Measurements from ENCODE around the gene ALDH18A1. TPM values are rescaled to one million over a fixed set of nuclear protein-coding genes. Genes with fewer than 3 reads are reported as not detected.

The ALDH18A1 gene
- total RNA-seq, 2 experiments from 2014 or later, result 82.1 to 91.7 TPM

DNA sequence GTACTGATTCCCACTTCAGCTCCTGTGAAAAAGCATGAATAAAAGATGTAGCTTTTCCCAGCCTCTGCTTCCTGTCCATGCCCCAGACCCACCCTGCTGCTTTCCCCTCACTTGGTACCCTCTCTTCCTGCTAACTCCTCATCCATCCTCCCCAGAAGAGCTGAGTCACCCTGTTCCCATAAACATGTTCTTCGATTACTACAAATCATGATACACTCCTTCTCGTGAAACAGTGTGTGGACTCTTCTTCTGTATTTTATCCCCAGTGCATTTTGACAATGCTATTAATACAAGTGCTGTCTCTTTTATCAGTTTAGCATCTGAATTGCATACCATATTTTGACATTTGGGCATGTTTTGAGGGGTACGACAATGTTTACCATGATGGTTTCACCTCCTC, 49.6 kb downstream of the ALDH18A1 start:
- Mint-ChIP-seq H3K27ac (no peak overlapping the region), H3K27me3 (ENCODE audit: low read depth) (no peaks in the 10 kb centered on the region), H3K9me3 (no peaks in the 10 kb centered on the region), H3K4me3 (no peak overlapping the region), H3K4me1 (ENCODE audit: low read depth) (no peaks in the 10 kb centered on the region), H3K36me3 (ENCODE audit: low read depth) (peaks cover 29% of the 10 kb centered on the region)
- intact Hi-C loops (cut with micrococcal nuclease), result no loop called here
- CTCF ChIA-PET, result no interaction called here
- no peak for DNase-seq

DNA sequence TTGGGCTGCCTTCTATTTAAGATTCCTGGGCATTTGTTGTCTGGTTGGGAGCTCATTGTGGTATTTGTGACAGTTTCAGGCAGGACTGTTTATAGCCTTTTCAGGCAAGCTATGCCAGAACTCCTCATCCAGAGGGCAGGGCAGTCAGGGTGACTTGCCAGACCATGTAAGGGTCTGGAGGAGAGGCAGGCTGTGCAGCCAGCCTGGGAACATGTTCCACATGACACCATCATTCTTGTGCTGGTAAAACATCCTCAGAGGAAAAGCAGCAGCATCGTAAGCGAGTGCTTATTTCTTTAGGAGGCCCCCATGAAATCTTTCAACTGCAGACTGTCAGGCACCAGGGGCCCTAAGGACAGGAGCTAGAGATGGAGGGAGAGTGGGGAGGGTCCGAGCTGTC, 51.3 kb downstream of the ALDH18A1 start:
- peaks cover 18% of the 10 kb centered on the region for H3K36me3 Mint-ChIP-seq (ENCODE audit: low read depth)
- intact Hi-C loops (cut with micrococcal nuclease), result no loop called here
- H3K9me3 Mint-ChIP-seq, result no peaks in the 10 kb centered on the region
- no peak overlapping the region for H3K4me3 Mint-ChIP-seq
- DNase-seq, result no peak
- H3K27ac Mint-ChIP-seq, result no peak overlapping the region
- no peaks in the 10 kb centered on the region for H3K4me1 Mint-ChIP-seq (ENCODE audit: low read depth)
- no peaks in the 10 kb centered on the region for H3K27me3 Mint-ChIP-seq (ENCODE audit: low read depth)
- CTCF ChIA-PET, result interaction anchor here (1.1 to 8.1 kb wide), 4 partner anchors 17 to 240 kb away, joined by 3 to 103 read pairs (median 30); no protein-coding TSS in a partner anchor

DNA sequence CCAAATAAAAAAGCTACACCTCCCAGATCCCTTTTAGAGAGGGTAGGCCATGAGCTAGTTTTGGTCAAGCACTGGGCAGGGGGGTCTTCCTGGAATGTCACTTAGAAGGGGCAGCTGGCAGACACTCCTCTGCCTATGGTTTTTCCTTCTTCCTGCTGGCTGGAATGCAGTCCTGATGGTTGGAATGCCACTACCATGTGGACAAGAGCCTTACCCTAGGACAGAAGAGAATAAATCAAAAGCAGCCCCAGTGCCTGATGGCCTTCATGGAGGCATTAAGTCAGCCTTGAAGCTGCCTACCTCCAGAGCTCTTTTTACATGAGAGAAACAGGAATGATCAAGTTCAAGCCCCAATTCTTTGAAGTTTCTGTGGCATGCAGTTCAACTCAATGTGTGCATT, 51.9 kb downstream of the ALDH18A1 start:
- no peaks in the 10 kb centered on the region for H3K27me3 Mint-ChIP-seq (ENCODE audit: low read depth)
- CTCF ChIA-PET, result interaction anchor here (0.6 to 8.1 kb wide), 8 partner anchors 16 to 1304 kb away, joined by 3 to 103 read pairs (median 3); no protein-coding TSS in a partner anchor
- no peaks in the 10 kb centered on the region for H3K9me3 Mint-ChIP-seq
- no peak overlapping the region for H3K4me3 Mint-ChIP-seq
- no peaks in the 10 kb centered on the region for H3K4me1 Mint-ChIP-seq (ENCODE audit: low read depth)
- DNase-seq, result no peak
- no peak overlapping the region for H3K27ac Mint-ChIP-seq
- peaks cover 14% of the 10 kb centered on the region for H3K36me3 Mint-ChIP-seq (ENCODE audit: low read depth)
- intact Hi-C loops (cut with micrococcal nuclease), result loop anchor here (5.0 kb wide), 2 partner anchors 157 to 357 kb away; no protein-coding TSS in a partner anchor

DNA sequence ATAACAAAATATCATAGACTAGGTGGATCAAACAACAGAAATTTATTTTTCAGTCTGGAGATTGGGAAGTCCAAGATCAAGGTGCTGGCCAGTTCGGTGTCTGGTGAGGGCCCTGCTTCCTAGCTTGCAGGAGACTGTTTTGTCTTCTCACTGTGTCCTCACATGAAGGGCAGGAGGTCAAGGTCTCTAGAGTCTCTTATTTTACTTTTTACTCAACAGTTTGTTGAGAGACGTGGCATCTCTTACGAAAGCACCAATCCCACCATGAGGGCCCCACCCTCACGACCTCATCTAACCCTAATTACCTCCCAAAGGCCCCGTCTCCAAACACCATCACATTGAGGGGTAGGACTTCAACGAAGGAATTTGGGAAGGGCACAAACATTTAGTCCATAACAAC, 54.1 kb downstream of the ALDH18A1 start:
- H3K4me1 Mint-ChIP-seq (ENCODE audit: low read depth), result no peaks in the 10 kb centered on the region
- peaks cover 1% of the 10 kb centered on the region for H3K36me3 Mint-ChIP-seq (ENCODE audit: low read depth)
- no peak for DNase-seq
- H3K4me3 Mint-ChIP-seq, result no peak overlapping the region
- no peaks in the 10 kb centered on the region for H3K9me3 Mint-ChIP-seq
- H3K27me3 Mint-ChIP-seq (ENCODE audit: low read depth), result no peaks in the 10 kb centered on the region
- no peak overlapping the region for H3K27ac Mint-ChIP-seq
- CTCF ChIA-PET, result interaction anchor here (0.7 to 8.1 kb wide), 5 partner anchors 47 to 311 kb away, joined by 3 to 103 read pairs (median 3); no protein-coding TSS in a partner anchor
- intact Hi-C loops (cut with micrococcal nuclease), result loop anchor here (5.0 kb wide), 2 partner anchors 155 to 355 kb away; no protein-coding TSS in a partner anchor

DNA sequence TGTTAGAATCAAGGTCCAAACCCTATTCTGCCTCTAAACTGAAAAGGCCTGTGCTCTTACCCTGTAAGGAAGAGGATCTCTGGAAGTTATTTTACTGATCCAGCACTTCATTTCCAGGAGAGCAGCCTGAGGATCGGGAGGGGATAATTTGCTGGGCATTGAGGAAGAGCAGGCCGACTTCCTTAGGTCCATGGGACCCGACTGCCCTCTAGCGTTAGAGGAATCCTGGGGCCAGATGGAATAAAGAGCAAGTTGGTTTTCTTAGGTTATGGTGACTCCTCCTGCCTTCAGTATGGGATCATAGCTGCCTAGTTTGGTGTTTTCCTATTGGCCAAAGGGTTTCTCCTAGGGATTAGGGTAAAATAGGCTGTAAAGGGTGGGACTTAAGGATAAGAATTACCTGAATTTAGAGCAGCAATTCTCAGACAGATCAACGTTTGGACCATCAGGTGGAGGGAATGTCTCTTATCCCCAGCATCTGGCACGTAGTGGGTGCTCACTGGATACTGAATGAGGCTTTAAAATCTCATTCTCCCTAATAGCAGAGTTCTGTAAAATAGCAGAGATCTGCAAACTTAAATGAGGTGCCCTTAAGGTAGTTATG, 55.3 kb downstream of the ALDH18A1 start:
- peak; percentile 68 for DNase-seq
- Mint-ChIP-seq H3K4me1 (ENCODE audit: low read depth) (no peaks in the 10 kb centered on the region), H3K4me3 (no peak overlapping the region), H3K27ac (no peak overlapping the region), H3K9me3 (no peaks in the 10 kb centered on the region), H3K27me3 (ENCODE audit: low read depth) (no peaks in the 10 kb centered on the region), H3K36me3 (ENCODE audit: low read depth) (no peaks in the 10 kb centered on the region)
- CTCF ChIA-PET, result interaction anchor here (0.6 to 8.1 kb wide), 8 partner anchors 22 to 628 kb away, joined by 3 to 103 read pairs (median 3); no protein-coding TSS in a partner anchor
- intact Hi-C loops (cut with micrococcal nuclease), result loop anchor here (1.0 to 5.0 kb wide), 5 partner anchors 154 to 468 kb away; no protein-coding TSS in a partner anchor

DNA sequence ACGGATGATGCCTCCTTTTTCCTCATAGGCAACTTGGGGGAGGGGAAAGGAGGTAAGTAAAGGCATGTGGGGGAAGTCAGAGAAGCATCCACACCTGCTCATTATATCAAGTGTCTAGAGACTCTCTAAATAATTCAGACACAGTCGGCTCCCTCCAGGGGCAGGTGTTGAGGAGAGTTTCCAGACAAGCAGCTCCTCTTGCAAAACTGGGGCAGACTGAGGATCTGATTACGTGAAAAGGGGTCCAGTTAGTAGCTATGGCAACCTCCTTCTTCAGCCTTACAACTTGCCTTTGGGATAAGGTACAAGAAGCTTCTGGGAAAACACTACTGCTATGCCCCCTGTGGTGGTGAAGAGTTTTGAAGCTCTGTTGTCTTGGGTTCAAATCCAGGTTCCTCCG, 56.4 kb downstream of the ALDH18A1 start:
- CTCF ChIA-PET, result interaction anchor here (0.8 to 8.1 kb wide), 8 partner anchors 19 to 225 kb away, joined by 3 to 103 read pairs (median 3); no protein-coding TSS in a partner anchor
- no peak overlapping the region for H3K27ac Mint-ChIP-seq
- no peaks in the 10 kb centered on the region for H3K4me1 Mint-ChIP-seq (ENCODE audit: low read depth)
- H3K36me3 Mint-ChIP-seq (ENCODE audit: low read depth), result no peaks in the 10 kb centered on the region
- DNase-seq, result no peak
- no peaks in the 10 kb centered on the region for H3K9me3 Mint-ChIP-seq
- H3K4me3 Mint-ChIP-seq, result no peak overlapping the region
- no peaks in the 10 kb centered on the region for H3K27me3 Mint-ChIP-seq (ENCODE audit: low read depth)
- intact Hi-C loops (cut with micrococcal nuclease), result loop anchor here (2.0 to 5.0 kb wide), 3 partner anchors 153 to 467 kb away; no protein-coding TSS in a partner anchor

DNA sequence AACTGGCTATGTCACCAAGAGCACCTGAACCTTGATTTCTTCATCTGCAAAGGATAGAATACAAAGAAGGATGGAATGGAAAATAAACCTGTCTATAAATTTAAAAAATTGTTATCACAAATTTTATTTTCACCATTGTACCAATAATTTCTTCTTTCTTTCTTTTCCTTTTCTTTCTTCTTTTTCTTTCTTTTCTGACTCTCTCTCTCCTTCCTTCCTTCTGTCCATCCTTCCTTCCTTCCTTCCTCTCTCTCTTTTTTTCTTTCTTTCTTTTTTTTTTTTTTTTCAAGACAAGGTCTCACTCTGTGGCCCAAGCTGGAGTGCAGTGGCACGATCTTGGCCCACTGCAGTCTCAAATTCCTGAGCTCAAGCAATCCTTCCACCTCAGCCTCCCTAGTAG, 58.7 kb downstream of the ALDH18A1 start:
- CTCF ChIA-PET, result interaction anchor here (0.7 to 8.1 kb wide), 4 partner anchors 43 to 694 kb away, joined by 3 to 103 read pairs (median 7); no protein-coding TSS in a partner anchor
- Mint-ChIP-seq H3K36me3 (ENCODE audit: low read depth) (no peaks in the 10 kb centered on the region), H3K9me3 (no peaks in the 10 kb centered on the region), H3K27ac (no peak overlapping the region), H3K27me3 (ENCODE audit: low read depth) (no peaks in the 10 kb centered on the region), H3K4me1 (ENCODE audit: low read depth) (no peaks in the 10 kb centered on the region), H3K4me3 (no peak overlapping the region)
- intact Hi-C loops (cut with micrococcal nuclease), result no loop called here
- no peak for DNase-seq

DNA sequence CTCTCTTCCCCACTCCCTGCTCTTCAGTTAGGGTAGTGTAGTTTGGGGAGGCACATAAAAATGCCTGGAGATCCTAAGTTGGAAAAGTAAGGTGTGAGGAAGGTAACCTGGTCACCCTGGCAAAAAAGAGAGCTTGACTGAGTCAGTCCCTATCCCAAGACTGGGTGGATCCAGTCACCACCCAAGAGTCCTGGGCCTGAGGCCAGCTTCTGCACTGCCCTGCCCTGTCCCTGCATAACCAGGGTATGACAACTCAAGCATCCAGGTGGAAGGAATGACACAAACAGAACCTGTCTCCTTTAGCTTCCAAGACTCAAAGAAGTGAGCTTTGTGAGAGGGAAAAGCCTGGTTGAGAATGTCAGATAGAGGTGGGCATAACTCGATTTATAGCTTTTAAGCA, 68.5 kb downstream of the ALDH18A1 start:
- Mint-ChIP-seq H3K36me3 (ENCODE audit: low read depth) (no peaks in the 10 kb centered on the region), H3K27ac (no peak overlapping the region), H3K9me3 (no peaks in the 10 kb centered on the region), H3K4me1 (ENCODE audit: low read depth) (no peaks in the 10 kb centered on the region), H3K27me3 (ENCODE audit: low read depth) (peaks cover 10% of the 10 kb centered on the region), H3K4me3 (no peak overlapping the region)
- CTCF ChIA-PET, result interaction anchor here (1.0 to 1.1 kb wide), 2 partner anchors 17 to 163 kb away, joined by 3 read pairs; no protein-coding TSS in a partner anchor
- no peak for DNase-seq
- intact Hi-C loops (cut with micrococcal nuclease), result no loop called here

DNA sequence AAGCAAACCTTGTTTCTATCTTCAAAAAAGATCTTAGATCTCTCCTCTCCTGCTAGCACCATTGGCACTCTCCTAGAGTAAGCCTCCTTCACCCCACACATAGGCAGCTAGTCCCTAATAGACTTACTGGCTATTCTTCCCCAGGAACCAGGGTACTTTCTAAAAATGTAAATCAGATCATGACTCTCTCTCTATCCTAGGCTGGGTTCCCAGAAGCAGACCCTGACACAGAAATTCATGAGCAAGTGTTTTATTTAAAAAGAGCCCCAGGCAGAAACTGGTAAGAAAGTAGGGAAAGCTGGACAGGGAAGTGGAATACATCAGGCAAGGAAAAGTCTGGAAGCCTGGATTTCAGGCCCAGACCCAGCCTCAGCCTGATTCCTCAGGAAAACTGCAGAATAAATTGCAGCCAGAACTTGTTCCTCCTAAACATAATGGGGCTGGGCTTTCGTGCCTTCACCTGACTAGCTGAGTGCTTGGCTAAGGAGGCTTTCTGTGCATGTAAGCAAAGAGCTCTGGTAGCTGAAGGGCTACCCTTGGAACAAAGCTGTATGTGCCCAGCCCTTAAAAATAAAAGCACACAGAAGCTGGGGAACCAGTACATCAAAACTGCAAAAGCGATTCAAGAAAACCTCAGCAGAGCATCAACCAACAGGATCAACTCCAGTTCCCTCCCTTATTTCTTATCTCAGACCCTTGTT, 76.5 kb downstream of the ALDH18A1 start:
- intact Hi-C loops (cut with micrococcal nuclease), result no loop called here
- DNase-seq, result no peak
- Mint-ChIP-seq H3K36me3 (ENCODE audit: low read depth) (no peaks in the 10 kb centered on the region), H3K4me3 (no peak overlapping the region), H3K4me1 (ENCODE audit: low read depth) (no peaks in the 10 kb centered on the region), H3K27ac (no peak overlapping the region), H3K27me3 (ENCODE audit: low read depth) (peaks cover 24% of the 10 kb centered on the region), H3K9me3 (no peaks in the 10 kb centered on the region)
- CTCF ChIA-PET, result interaction anchor here (1.0 to 1.3 kb wide), 3 partner anchors 20 to 150 kb away, joined by 3 to 4 read pairs (median 3); no protein-coding TSS in a partner anchor

DNA sequence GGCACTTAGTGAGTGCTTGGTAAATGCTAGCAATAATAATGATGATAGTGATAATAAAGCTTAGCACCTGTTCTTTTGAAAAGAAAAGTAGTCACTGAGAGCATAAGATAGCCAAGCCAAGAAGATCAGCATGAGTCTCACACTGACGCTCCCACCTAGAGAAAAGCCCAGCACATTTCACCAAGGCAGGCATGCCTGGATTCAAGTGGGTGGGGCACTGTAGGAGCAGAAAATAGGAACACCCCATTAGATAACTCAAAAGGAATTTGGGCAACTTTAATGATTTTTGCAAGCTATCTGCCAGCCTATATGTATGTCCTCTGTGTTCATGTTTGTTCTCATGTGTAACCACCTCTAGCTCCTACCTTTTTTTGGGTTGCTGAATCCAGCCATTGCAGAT, 77.2 kb downstream of the ALDH18A1 start:
- Mint-ChIP-seq H3K27me3 (ENCODE audit: low read depth) (peaks cover 27% of the 10 kb centered on the region), H3K27ac (no peak overlapping the region), H3K9me3 (no peaks in the 10 kb centered on the region), H3K36me3 (ENCODE audit: low read depth) (no peaks in the 10 kb centered on the region), H3K4me1 (ENCODE audit: low read depth) (no peaks in the 10 kb centered on the region), H3K4me3 (no peak overlapping the region)
- CTCF ChIA-PET, result interaction anchor here (1.0 kb wide), 1 partner anchor 21 kb away, joined by 3 read pairs; no protein-coding TSS in a partner anchor
- intact Hi-C loops (cut with micrococcal nuclease), result no loop called here
- DNase-seq, result no peak

DNA sequence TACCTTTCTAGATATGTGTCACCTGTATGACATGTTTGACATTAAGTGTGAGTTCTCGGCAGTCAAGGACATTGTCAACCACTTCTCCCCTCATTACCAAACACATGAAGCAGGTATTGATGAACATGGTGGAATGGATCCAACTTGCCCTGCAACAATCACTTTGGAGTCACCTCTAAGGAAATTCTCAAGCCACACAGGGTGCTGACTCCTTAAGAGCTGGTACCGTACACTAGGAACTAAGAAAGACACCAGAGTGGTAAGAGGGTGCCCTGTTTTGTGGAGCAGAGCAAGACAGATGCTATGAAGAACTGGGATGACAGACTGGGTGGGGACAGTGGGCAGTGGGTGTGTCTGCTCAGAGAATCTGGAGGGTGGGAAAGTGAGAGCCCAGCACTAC, 77.9 kb downstream of the ALDH18A1 start:
- Mint-ChIP-seq H3K4me3 (no peak overlapping the region), H3K27me3 (ENCODE audit: low read depth) (peaks cover 26% of the 10 kb centered on the region), H3K9me3 (no peaks in the 10 kb centered on the region), H3K36me3 (ENCODE audit: low read depth) (no peaks in the 10 kb centered on the region), H3K27ac (no peak overlapping the region), H3K4me1 (ENCODE audit: low read depth) (no peaks in the 10 kb centered on the region)
- intact Hi-C loops (cut with micrococcal nuclease), result no loop called here
- DNase-seq, result no peak
- CTCF ChIA-PET, result no interaction called here

DNA sequence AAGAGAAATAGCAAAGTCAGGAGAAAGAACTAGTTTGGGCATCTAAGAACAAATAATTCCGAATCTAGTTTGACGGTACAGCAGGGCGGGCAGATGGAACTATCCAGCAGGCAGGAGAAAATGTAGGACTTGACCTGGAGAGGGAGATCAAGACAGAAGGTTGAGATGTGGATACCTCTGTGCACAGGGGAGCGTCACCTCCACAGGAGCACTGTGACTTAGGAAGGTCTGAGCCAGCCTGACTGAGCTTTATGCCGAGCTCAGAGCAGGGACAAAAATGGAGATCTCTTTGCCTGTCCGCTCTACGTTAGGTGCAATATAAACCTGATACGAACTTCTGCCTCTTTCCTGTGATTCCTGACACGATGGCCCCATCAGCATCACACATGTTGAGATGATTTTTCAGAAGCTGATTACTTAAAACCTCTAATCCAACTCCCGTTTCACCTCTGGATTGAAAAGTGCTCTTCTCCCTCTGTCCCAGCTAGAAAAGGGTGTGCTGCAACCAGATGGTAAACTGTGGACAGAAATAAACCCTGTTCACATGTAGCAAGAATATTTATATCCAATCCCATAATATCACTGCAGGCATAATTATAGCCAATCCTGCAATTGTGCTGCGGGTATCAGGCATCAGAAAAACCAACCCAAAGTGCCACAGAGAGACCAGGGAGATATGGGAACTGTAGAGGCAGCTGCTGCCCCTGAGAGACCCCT, 81.7 kb downstream of the ALDH18A1 start:
- intact Hi-C loops (cut with micrococcal nuclease), result no loop called here
- CTCF ChIA-PET, result interaction anchor here (0.5 kb wide), 1 partner anchor 149 kb away, joined by 3 read pairs; no protein-coding TSS in a partner anchor

More for the DNA sequence above, 81.7 kb downstream of the ALDH18A1 start:
- Mint-ChIP-seq H3K4me3 (no peak overlapping the region), H3K4me1 (ENCODE audit: low read depth) (no peaks in the 10 kb centered on the region), H3K27ac (no peak overlapping the region), H3K36me3 (ENCODE audit: low read depth) (no peaks in the 10 kb centered on the region), H3K9me3 (no peaks in the 10 kb centered on the region), H3K27me3 (ENCODE audit: low read depth) (peaks cover 11% of the 10 kb centered on the region)
- no peak for DNase-seq

All from activated naive CD4-positive, alpha-beta T cell treated with anti-CD3 and anti-CD28 coated beads for 36 hours (primary cell).